ENCODE data around the gene APOLD1.

Gene APOLD1

DNA sequence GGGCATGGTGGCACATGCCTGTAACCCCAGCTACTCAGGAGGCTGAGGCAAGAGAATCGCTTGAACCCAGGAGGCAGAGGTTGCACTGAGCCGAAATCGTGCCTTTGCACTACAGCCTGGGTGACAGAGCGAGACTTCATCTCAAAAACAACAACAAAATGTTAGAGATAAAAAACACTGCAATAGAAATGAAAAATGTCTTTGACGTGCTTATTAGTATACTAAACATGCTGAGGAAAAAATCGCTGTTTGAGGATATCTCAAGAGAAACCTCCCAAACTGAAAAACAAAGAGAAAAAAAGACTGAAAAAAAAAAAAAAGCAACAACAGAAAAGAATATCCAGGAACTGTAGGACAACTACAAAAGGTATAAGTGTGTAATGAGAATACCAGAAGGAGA lies 15.2 kb upstream of the APOLD1 start:
- DNase-seq (ENCODE audit: low read depth) = no peak
- no peak overlapping the region for H3K4me3 ChIP-seq (ENCODE audit: low read depth, low read length)
- TF ChIP-seq, protein P1, sequence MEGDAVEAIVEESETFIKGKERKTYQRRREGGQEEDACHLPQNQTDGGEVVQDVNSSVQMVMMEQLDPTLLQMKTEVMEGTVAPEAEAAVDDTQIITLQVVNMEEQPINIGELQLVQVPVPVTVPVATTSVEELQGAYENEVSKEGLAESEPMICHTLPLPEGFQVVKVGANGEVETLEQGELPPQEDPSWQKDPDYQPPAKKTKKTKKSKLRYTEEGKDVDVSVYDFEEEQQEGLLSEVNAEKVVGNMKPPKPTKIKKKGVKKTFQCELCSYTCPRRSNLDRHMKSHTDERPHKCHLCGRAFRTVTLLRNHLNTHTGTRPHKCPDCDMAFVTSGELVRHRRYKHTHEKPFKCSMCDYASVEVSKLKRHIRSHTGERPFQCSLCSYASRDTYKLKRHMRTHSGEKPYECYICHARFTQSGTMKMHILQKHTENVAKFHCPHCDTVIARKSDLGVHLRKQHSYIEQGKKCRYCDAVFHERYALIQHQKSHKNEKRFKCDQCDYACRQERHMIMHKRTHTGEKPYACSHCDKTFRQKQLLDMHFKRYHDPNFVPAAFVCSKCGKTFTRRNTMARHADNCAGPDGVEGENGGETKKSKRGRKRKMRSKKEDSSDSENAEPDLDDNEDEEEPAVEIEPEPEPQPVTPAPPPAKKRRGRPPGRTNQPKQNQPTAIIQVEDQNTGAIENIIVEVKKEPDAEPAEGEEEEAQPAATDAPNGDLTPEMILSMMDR (IDR thresholded peaks at IDR 0.05; ENCODE audit: insufficient read depth, low read depth, low read length, missing control alignments) = no peak

DNA sequence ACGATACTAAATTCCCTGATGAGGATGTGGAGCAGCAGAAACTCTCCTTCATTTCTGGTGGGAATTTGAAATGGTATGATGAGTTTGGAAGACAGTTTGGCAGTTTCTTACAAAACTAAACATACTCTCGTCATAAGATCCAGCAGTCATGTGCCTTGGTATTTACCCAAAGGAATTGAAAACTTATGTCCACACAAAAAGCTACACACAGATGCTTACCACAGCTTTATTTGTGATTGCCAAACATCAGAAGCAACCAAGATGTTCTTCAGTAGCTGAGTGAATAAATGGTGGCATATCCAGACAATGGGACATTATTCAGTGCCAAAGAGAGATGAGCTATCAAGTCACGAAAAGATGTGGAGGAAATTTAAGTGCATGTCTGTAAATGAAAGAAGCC lies 10.7 kb upstream of the APOLD1 start:
- TF ChIP-seq, protein P1 (IDR thresholded peaks at IDR 0.05; ENCODE audit: insufficient read depth, low read depth, low read length, missing control alignments) = no peak
- no peak for DNase-seq (ENCODE audit: low read depth)
- no peak overlapping the region for H3K4me3 ChIP-seq (ENCODE audit: low read depth, low read length)

DNA sequence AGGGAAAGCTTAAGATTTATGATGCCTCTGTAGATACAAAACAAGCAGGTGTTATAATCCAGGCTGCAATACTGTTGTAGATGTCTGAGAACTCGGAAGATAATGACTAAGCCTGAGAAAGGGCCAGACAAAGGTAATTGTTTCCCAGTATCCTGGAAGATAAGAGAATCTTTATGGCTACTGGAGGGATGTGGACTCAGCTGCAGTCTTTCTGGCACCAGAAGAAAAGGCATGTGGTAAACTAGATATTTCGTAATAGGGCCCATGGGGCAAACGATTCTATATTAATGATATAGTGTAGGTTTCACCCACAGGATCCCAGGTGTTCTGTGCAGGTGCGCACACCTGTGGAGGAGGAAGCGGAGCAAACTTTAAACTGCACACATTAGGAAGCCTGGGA lies 9.2 kb upstream of the APOLD1 start:
- DNase-seq (ENCODE audit: low read depth) = no peak
- TF ChIP-seq, protein P1 (IDR thresholded peaks at IDR 0.05; ENCODE audit: insufficient read depth, low read depth, low read length, missing control alignments) = no peak
- H3K4me3 ChIP-seq (ENCODE audit: low read depth, low read length) = no peak overlapping the region

DNA sequence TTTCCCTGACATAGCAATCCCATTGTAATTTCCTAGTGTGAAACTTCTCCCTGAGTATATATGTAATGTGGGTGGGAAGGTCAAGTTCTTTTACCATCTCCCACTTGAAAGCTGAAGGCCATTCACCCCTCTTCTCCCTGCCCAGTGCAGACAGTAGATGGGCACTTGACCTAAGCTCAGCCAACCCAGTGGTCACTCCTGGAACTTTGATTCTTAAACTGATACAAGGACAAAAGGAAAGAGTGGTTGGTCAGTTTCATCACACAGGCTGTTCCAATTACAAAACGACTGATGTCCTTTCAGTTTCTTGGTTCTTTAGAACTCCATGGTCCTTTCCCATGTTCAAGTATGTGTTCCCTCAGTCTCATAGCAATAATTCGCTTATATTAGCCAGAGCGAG lies 8.4 kb upstream of the APOLD1 start:
- DNase-seq (ENCODE audit: low read depth) = no peak
- TF ChIP-seq, protein P1 (IDR thresholded peaks at IDR 0.05; ENCODE audit: insufficient read depth, low read depth, low read length, missing control alignments) = no peak
- no peak overlapping the region for H3K4me3 ChIP-seq (ENCODE audit: low read depth, low read length)

DNA sequence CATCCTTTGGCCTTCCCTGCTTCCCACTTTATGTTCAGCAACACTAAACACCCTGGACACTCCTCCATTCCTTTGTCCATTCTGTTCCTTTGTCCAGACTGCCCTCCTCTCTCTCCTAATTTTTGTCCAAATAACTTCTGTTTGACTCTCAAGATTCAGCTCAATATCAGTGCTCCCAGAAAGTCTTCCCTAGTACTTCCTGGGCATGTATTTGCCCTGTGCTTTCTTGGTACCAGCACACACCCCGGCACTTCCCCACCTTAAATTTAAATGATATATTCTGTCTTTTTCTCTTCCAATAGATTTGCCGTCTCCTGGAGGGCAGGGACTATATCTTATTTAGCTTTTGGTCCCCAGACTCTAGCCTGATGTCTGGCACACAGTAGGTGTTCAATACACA lies 6.5 kb upstream of the APOLD1 start:
- TF ChIP-seq, protein P1 (IDR thresholded peaks at IDR 0.05; ENCODE audit: insufficient read depth, low read depth, low read length, missing control alignments) = no peak
- H3K4me3 ChIP-seq (ENCODE audit: low read depth, low read length) = no peak overlapping the region
- DNase-seq (ENCODE audit: low read depth) = no peak

DNA sequence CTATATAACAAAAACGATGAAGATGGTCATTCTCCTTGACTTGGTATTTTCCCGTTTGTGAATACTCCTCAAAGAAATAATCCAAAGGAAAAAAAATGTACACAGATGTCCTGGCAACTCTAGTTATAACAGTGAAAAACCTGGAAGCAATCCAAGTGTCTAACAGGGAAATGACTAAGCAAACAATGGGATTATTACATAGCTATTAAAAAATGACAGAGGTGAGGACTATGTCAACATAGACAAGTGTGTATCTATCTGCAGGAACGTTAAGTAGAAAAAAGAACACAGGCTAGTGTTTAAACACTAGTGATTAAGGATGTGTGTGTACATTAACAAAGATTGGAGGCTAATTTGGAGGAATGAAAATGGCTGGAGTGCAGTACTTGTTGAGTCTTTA lies 5.9 kb upstream of the APOLD1 start:
- no peak for DNase-seq (ENCODE audit: low read depth)
- no peak overlapping the region for H3K4me3 ChIP-seq (ENCODE audit: low read depth, low read length)
- TF ChIP-seq, protein P1 (IDR thresholded peaks at IDR 0.05; ENCODE audit: insufficient read depth, low read depth, low read length, missing control alignments) = no peak

DNA sequence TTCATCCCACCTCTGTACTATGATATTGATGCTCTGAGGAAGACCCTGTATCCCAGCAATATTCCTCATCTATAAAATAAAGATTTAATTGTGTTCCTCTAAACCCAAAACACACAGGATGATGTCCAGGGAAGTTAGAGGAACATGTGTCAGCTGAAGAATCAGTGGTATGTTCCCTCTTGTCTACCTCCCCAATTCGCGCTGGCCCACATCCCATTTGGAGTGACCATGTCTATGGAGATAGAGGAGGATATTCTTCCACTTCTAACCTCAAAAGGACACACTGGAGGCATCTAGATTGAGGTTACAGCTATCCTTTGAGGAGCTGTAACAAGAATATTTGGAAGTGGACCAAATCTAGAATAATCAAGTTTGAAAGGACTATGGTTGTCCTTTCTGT lies 1.3 kb upstream of the APOLD1 start:
- no peak for DNase-seq (ENCODE audit: low read depth)
- H3K4me3 ChIP-seq (ENCODE audit: low read depth, low read length) = no peak overlapping the region
- TF ChIP-seq, protein P1 (IDR thresholded peaks at IDR 0.05; ENCODE audit: insufficient read depth, low read depth, low read length, missing control alignments) = no peak

All from GM12865 (cell line).